ENCODE measurements around the gene CIB2. TPM values are rescaled to one million over a fixed set of nuclear protein-coding genes. Genes with fewer than 3 reads are reported as not detected.

The CIB2 gene
- total RNA-seq, 1 experiment from 2014 or later, result 6.7 TPM

- DNase-seq (ENCODE audit: low read depth), result no peak
These were observed 65.0 kb downstream of the CIB2 start for GRCh38 chr15:78065973-78066946.

GRCh38 chr15:78065284-78065872 is 65.9 kb downstream of the CIB2 start:
- DNase-seq (ENCODE audit: low read depth), result peak; percentile 91

- no peak for DNase-seq (ENCODE audit: low read depth)
These were observed 66.7 kb downstream of the CIB2 start for GRCh38 chr15:78064544-78064943.

GRCh38 chr15:78063970-78064385 is 67.3 kb downstream of the CIB2 start:
- no peak for DNase-seq (ENCODE audit: low read depth)

- DNase-seq (ENCODE audit: low read depth), result no peak
These were observed 68.0 kb downstream of the CIB2 start for GRCh38 chr15:78063217-78063616.

GRCh38 chr15:78061963-78062427 is 69.2 kb downstream of the CIB2 start:
- peak; percentile 54 for DNase-seq (ENCODE audit: low read depth)

- no peak for DNase-seq (ENCODE audit: low read depth)
These were observed 71.0 kb downstream of the CIB2 start for GRCh38 chr15:78060232-78060631.

GRCh38 chr15:78059110-78059839 is 72.0 kb downstream of the CIB2 start:
- DNase-seq (ENCODE audit: low read depth), result no peak

- DNase-seq (ENCODE audit: low read depth), result no peak
These were observed 72.8 kb downstream of the CIB2 start for GRCh38 chr15:78058401-78058935.

- DNase-seq (ENCODE audit: low read depth), result no peak
These were observed 73.4 kb downstream of the CIB2 start for GRCh38 chr15:78057803-78058202.

GRCh38 chr15:78056714-78057269 is 74.5 kb downstream of the CIB2 start:
- no peak for DNase-seq (ENCODE audit: low read depth)

- DNase-seq (ENCODE audit: low read depth), result no peak
These were observed 75.1 kb downstream of the CIB2 start for GRCh38 chr15:78055919-78056713.

GRCh38 chr15:78054966-78055365 is 76.3 kb downstream of the CIB2 start:
- DNase-seq (ENCODE audit: low read depth), result no peak

Other genes starting within 250 kb of the CIB2 start
- gene TBC1D2B, start 53.7 kb downstream of the CIB2 start, total RNA-seq (2014; rRNA removed; shearing (Covaris generic)), result 8.2 and 8.7 TPM in 2 replicates
- gene SH2D7, start 38.9 kb downstream of the CIB2 start, total RNA-seq (2014; rRNA removed; shearing (Covaris generic)), result not detected in 2 replicates
- gene IDH3A, start 17.9 kb upstream of the CIB2 start, total RNA-seq (2014; rRNA removed; shearing (Covaris generic)), result 56.3 and 74.2 TPM in 2 replicates
- gene ACSBG1, start 103.1 kb upstream of the CIB2 start, total RNA-seq (2014; rRNA removed; shearing (Covaris generic)), result not detected in 2 replicates
- 1.6 TPM in 1 of 2 replicates, not detected in the other for gene DNAJA4, start 133.1 kb upstream of the CIB2 start, total RNA-seq (2014; rRNA removed; shearing (Covaris generic))
- 104 and 162 TPM in 2 replicates for gene SKIC8, start 168.2 kb upstream of the CIB2 start, total RNA-seq (2014; rRNA removed; shearing (Covaris generic))
- gene CRABP1, start 208.9 kb upstream of the CIB2 start, total RNA-seq (2014; rRNA removed; shearing (Covaris generic)), result 0.23 and 2.2 TPM in 2 replicates

Measured in Daoy (cell line).